GM18868 (cell line): Measurements from ENCODE around the gene RNMT.
"Not testable (repeated sequence)": the region's sequence is repeated elsewhere in the genome, so short reads cannot be mapped to it uniquely, and the experiment has no call there.

Experiments
- ATAC-seq: cut with Tn5 transposase; IDR thresholded peaks from one replicate; pipeline ENCODE4 v1.9.1; 2021; ENCODE audit warnings: mild to moderate bottlenecking, moderate library complexity; ENCODE audit not compliant: unreplicated experiment

Gene RNMT

DNA sequence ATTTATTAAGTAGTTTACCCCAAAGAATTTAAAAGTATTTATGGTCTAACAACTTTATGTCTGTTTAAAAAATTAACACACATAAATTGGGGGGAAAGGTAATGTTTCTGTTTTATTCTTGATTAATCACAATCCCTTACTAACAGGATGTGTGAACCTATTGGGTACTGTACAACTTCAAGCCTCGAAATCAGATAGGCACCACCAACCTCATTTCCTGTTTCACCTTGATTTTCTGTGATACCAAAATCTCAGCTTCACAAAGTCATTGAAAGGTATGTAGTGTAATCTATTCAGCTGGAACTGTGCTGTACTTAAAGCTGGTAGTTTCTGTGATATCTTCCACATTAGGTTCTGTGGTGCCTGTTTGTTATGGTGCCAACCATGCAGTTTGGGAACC lies 4.0 kb downstream of the RNMT start:
- ATAC-seq, result no peak

DNA sequence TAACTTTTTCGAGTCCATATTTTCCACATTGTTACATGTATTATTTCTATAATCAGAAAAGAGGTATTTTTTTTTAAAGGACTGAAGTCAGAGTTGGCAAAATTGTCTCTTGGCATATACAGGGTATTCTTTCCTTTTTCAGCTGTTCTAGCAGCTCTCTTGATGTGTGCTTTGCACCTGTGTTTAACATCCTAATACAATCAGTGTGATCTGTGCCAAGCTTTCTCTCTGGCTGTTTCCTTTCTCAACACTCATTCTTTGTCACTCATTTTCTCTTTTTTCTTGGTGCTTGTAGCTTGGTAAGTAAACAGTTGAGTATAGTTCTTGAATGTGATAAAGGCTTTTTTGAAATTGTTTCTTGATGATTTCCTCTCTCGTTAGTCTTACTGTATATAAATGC lies 9.2 kb downstream of the RNMT start:
- no peak for ATAC-seq

DNA sequence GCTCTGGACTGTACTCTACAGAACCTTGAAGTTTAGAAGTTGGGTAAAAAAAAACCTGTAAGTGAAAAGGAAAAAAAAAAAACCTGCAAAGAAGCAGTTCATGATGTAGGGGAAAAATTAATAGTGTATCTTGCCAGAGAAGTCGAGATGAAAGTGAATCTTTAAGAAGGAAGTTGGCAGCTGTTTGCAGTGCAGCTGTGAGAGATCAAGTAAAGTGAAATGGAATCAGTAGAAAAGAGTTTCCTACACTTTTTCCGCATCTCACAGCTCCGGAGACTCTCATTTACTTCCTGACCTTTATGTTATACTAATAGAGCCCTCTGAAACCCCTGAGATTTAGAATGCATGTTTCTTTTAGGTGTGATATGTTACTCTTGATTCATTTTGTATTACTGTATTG lies 19.2 kb downstream of the RNMT start:
- ATAC-seq, result no peak

DNA sequence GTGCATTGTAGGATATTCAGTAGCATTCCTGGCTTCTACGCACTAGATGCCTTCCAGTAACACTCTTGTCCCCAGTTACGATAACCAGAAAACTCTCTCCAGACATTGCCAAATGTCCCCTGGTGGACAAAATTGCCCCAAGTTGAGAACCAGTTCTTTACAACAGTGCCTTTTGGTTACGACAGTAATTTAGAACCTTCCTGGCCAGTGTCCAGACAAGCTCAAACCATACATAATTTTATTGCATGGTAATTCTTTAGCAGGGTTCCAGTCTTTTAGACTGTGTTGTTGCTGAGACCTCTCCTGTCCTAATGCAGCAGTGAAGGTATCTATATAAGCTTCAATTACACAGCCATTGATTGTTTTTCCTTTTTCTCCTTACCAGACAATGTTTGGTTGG lies 20.2 kb downstream of the RNMT start:
- no peak for ATAC-seq

DNA sequence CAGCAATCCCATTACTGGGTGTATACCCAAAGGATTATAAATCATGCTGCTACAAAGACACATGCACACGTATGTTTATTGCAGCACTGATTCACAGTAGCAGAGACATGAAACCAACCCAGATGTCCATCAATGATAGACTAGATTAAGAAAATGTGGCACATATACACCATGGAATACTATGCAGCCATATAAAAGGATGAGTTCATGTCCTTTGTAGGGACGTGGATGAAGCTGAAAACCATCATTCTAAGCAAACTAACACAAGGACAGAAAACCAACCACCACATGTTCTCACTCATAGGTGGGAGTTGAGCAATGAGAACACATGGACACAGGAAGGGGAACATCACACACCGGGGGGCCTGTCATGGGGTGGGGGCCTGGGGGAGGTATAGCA lies 25.1 kb downstream of the RNMT start:
- not testable (repeated sequence) for ATAC-seq

DNA sequence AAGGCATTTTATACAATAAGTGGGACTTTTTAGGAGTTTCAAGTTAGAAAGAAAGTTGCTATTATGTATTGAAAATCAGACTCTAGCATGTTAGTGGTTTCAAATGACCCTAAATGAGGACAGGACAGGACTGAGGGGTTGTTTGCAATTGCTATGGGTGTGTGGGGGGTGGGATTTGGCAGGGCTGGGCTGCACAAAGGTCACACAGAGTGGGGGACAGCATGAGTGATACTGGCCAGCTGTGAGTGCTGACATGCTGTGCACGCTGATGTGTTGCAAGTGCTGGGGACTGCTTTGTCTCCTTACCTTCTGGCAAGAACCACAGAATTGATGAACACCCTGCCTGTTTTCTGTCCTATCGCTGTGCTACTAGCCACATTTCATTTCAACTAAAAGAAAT lies 29.8 kb downstream of the RNMT start:
- ATAC-seq, result no peak

DNA sequence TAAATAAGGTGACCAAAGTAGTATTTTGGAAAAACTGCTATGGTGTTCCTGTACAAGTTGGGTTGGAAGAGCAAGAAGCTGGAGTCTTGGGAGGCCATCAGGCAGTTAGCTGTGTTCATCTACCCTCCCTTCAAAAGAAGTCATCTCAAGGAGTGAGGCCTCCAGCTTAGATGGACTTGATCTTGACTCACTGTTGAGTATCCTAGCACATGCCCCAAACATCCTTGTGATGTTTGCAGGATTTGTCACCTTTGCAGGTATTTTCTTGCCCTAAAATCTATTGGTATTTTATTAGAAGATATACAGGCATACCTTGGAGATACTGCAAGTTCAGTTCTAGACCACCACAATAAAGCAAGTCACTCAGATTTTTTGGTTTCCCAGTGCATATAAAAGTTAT lies 30.2 kb downstream of the RNMT start:
- no peak for ATAC-seq

DNA sequence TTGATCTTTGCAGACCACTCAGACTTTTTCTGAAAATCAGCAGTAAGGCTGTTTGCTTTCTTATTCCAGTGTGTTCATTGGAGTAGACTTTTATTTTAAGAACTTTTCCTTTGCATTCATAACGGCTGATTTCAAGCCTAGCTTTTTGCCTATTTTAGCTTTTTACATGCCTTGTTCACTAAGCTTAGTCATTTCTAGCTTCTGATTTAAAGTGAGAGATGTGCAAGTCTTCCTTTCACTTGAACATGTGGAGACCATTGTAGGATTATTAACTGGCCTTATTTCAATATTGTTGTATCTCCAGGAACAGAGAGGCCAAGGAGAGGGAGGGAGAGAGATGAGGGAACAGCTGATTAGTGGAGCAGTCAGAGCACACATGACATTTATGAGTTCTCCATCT lies 32.1 kb downstream of the RNMT start:
- no peak for ATAC-seq

DNA sequence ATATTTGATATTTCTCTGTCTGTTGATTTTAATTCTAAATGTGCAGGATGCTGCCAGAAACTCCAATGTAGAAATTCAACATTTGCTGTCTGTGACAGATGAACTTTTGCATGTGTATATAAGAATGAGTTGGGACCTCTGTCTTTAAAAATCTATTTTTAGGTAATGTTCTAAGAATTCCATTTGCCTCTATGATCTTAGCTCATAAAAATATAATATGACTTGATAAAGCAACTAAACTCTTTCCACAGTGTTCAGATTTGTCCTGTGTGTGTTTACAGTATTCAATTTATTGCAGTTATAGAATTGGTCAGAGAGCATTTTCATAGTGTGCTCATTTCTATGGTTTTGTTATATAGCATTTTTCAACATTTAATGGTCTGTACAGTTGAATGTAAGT lies 33.6 kb downstream of the RNMT start:
- no peak for ATAC-seq

DNA sequence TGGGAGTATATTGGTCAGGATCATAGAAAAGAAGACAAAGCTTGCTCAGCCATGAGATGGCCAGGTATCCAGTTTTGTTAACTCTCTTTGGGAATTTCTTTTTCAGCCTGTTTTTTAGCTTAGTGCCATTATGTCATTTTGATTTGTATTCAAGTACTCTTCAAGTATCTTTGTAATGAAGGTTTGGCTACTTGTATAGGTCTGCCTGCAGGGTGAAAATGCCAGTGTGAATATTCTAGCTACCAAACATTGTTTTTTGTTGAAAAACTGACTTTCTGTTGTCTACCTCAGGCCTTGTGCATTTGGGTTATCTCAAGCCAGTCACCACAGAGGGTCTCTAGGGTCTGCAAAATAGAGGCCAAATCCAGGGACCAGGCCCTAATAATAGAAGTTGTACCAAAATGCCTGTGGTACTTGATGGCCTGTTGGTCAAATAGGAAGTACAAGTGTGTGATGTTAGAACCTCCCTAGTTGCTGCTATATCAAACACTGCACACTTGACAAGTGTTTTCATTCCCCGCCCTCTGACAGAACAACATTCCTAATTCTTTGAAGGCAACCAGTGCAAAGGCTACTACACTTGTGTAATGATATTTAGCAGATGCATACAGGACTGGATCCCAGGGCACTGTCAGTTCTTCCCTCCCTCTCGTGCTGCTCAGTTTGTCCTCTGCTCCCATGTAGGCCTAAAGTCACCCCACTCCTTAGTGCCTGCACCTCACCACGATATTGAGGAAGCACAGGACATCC lies 36.4 kb downstream of the RNMT start:
- ATAC-seq, result no peak

DNA sequence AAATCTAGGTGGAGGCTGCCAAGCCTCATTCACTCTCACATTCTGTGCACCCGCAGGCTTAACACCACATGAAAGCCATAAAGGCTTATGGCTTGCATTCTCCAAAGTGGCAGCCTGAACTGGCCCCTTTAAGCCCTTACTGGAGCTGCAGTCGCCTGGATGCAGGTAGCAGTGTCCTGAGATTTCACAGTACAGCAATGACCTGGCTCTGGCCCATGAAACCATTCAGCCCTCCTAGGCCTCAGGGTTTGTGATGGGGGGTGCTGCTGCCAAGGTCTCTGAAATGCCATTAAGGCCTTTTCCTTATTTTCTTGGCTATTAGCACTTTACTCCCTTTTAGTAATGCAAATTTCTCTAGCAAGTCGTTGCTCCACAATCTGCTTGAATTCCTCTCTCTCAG lies 48.6 kb downstream of the RNMT start:
- ATAC-seq, result no peak

DNA sequence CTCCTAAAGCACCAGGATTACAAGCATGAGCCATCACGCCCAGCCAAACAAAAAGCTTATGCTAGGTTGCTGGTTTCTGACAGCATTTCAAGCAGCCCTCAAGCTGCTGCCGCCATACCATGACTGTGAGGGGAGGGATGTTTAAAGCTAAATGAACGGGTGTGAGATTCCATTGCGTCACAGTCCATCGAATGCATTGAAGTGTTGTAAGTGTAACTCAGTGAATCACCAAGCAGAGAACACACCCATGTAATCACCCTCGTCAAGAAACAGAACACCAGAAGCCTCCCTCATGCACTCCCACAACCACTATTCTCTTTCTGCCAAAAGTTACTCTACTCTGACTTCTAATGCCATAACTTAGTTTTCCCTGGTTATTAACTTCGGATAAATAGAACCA lies 64.7 kb downstream of the RNMT start:
- ATAC-seq, result no peak

DNA sequence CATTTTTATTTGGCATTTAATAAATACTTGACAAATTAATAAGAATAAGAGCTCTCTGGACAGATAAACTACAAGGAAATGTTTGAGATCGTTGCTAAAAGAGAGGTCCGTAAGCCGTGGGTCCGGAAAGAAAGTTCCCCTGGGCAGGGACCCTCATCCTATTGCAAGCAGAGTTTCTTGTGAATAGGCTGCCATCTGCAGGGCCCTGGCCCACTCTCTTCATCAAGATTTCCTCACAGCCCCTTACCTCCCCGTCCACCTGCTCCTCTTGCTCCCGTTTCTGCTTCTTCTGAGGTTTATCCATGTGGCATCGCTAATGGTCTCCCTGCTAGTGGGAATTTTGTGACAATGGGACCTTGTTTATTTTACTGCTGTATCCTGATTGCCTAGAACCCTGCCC lies 67.3 kb downstream of the RNMT start:
- no peak for ATAC-seq

DNA sequence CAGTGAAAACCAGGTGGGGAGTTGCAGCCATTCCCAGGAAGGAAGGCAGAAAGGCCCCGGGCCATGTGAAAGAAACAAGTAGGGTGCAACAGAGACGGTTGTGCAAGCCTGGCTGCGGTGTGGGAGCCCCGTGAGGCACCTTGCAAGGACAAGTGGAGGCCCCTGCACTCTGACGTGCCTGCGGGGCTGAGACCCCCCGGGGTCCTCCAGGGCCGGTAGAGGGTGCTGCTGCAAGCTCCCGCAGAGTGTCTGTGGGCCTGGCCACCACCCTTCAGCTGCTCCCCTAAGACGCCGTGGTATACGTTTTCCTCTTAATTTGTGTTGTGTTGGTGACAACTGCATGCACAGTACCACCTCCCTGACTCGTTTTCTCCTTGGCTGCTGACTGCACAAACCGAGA lies 70.0 kb downstream of the RNMT start:
- no peak for ATAC-seq

DNA sequence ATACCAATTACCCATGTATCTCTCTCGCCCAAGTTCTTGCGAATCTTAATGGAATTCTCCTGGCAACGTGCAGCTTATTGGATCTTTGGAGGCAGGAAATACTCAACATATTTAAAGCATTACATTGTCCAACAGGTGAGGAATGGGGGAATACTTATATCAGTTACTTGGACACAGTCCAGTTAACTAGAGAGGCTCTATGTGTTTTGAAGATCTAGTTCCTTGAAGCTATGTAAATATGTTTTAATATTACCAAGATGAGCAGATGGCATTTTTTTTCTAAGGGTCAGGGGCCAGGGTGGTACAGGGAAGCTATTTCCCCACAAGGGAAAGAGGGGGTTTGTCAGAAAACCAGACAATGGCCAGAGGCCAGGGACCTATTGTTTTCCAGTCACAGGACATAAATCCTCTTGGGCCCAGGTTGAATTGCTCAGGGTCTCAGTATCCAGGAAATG lies 70.7 kb downstream of the RNMT start:
- ATAC-seq, result no peak

DNA sequence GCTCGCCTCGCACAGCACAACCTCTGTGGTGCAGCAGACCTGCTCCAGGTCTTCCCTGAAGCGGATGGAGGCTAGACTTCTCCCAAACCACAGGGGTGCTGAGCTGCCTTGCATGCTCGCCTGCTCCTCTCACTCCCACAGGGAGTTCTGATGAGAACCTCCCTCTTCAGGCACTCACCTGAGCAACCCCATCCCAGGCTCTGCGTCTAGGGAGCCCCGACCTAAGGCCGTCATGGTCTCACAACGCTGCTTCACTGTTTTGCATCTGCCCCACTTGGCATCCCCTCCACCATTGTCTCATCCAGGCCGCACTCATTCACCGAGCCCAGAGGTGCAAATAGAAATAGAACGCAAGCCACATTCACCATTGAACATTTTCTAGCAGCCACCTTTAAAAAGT lies 72.9 kb downstream of the RNMT start:
- ATAC-seq, result no peak

DNA sequence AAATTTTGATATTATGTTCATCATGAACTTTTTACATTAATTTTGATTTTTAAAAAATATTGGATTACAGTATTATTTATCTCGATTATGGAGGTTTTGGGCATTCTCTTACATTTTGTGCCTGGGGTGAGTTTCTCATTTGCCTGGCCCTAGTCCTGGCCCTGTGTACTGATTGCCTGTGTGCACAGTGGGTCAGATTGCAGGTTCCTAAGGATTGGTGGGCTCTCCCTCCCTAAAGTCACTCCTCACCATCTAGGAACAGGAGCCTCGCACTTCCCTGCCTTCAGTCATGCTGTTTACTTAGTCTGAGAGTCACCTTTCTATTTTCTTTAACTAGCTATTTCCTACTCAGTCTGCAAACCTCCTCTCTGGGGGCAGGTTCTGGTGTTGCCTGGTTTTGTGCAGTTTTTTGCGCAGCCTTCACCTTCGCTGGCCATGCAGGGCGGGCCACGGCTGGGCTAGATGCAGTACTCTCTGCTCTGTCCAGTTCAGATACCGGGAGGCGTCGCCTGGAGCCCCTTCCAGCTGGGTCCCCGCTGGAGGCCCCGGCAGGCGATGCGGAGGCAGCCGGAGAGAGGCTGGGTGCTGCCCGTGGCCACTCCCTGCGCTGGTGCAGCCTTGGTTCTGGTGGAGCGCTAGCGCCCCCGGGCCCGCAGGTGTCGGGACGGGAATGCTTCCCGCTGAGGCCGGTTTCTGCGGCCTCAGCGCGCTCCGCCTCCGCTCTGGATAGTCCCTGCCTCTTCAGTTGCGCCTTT lies 74.2 kb downstream of the RNMT start:
- ATAC-seq, result peak; percentile 71

DNA sequence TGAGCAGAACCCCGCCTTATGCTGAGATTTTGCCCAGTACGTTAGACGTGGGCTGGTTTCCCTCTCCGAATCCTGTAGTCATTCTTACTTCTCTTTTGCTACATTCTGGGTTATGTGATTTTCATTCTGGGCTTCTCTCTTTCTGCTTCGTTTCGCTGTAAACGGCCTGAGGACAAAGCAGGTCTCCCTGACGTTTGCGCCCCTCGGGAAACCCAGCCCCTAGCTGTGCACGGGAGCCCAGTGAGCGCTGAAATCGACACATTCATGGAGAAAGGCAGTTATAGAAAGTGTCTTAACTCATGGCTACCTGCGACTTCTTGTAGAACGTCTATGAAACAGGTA lies 74.8 kb downstream of the RNMT start:
- peak; percentile 15 for ATAC-seq

DNA sequence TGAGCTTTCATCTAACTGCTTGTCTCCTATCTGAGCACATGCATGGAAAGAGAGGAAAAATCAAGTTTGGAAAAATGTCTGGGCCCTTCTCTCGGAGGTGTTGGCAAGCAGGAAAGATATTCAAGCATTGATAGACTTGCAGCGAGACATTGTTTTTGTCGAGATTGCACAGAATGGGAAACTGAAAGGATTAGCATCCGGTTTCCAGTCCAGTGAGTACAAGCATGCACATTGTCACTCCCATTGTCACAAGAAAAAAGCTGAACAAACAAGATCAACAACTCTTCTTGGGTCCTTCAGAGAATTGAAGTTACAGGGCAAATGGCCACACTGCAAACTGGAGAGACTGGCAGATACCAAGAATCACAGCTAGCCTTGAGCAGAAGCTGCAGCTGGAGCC lies 77.8 kb downstream of the RNMT start:
- no peak for ATAC-seq

DNA sequence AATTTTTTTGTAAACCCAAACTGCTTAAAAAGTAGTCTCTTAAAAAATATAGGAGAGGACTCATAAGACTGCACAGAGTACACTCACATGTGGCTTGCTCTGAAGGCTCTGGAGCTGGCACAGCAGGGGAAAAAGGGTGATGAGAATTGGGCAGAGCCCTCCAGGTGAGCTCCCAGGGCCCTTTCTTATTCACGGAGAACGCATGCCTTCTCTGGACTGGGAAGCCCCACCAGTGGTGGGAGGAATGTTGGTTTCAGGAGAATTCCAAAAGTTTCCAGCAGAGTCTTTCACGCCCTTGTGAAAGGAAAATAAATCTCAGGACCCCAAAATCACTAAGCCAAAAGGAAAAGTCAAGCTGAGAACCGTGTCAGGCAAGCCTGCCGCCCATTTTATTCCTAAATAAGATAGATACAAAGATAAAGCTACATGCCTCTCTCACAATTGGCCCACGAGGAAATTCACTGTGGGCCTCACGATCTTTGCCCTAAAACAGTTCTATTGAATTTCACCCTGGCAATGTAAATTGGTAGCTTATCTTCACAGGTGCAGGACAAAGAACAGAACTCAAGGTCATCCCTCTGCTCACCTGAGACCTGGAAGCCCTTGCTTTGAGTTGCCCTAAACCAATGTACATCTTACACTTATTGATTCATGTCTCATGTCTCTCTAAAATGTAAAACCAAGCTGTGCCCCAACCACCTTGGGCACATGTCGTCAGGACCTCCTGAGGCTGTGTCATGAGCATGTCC lies 82.0 kb downstream of the RNMT start:
- no peak for ATAC-seq

DNA sequence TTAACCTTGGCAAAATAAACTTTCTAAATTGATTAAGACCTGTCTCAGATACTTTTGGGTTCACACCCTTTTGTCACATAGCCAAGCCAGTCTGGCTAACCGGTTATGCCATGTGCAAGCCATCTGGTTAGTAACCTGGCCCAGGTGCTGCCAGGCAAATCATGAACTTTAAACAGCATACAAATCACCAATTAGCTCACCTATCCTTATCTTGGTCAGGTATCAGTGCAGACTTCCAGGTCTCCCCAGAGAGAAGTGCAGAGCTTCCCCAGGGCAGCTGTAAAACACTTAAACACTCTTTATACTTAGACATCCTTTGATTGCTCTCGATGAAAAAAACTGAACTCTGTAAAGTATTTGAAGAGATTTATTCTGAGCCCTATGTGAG lies 82.6 kb downstream of the RNMT start:
- no peak for ATAC-seq
